Endothelial cell of umbilical vein (primary cell): ENCODE measurements around the gene FBXO34. TPM values are rescaled to one million over a fixed set of nuclear protein-coding genes. Genes with fewer than 3 reads are reported as not detected.

ENCODE experiments used
- BruUV-seq: library from RNA; stranded (reverse); fragments of 400-500 nt; replicated peaks from 2 replicates; lab custom pipeline; 2021; lab: Mats Ljungman, UMichigan
- CTCF ChIA-PET: fragments of 300-600, 350-600 bp; sonication (Branson Sonifier 250); formaldehyde crosslinking; loops from one replicate; lab custom pipeline; 2021; ENCODE audit warnings: antibody characterized with exemption, inconsistent platforms; lab: Charles Lee
- POLR2A ChIA-PET: fragments of 300-600, 350-600 bp; sonication (Branson Sonifier 250); formaldehyde crosslinking; loops from one replicate; lab custom pipeline; 2021; ENCODE audit warnings: antibody characterized with exemption, inconsistent platforms; lab: Charles Lee
- DNase-seq: peaks from one replicate; pipeline ENCODE4 v3.0.0-alpha.2; 2011; ENCODE audit warnings: low read depth, low spot score
- FAIRE-seq: peaks from 2 replicates; lab custom pipeline; 2011; peaks lifted over from hg19 to GRCh38; lab: Jason Lieb, UNC
- H2AFZ ChIP-seq: 2 replicates; pipeline ENCODE4 v1.6.0; 2012; ENCODE audit warnings: low read depth, low read length, control low read depth, inconsistent platforms
- H3K27ac ChIP-seq: 2 replicates; pipeline ENCODE4 v1.5.1; 2011; ENCODE audit warnings: low read depth, mild to moderate bottlenecking, control low read depth, low read length, moderate library complexity; ENCODE audit not compliant: insufficient read depth
- H3K27me3 ChIP-seq, 2 experiments: 2 replicates each; pipeline versions ENCODE4 v1.6.0 to v1.6.1; 2011; ENCODE audit warnings: low read length in 2 of 2, mixed read lengths in 1 of 2; ENCODE audit not compliant: control insufficient read depth in 2 of 2, insufficient read depth in 2 of 2
- H3K36me3 ChIP-seq, 2 experiments: 2 replicates in 1 of 2; 3 replicates in 1 of 2; pipeline ENCODE4 v1.5.1; 2011; ENCODE audit warnings: low read length in 2 of 2, mild to moderate bottlenecking in 1 of 2, moderate library complexity in 1 of 2; ENCODE audit not compliant: control insufficient read depth in 2 of 2, insufficient read depth in 2 of 2; ENCODE audit errors: extremely low read depth in 1 of 2
- H3K4me1 ChIP-seq: 3 replicates; pipeline ENCODE4 v1.5.1; 2011; ENCODE audit warnings: mild to moderate bottlenecking, low read length; ENCODE audit not compliant: control insufficient read depth, insufficient read depth; ENCODE audit errors: extremely low read depth
- H3K4me2 ChIP-seq: 2 replicates; pipeline ENCODE4 v1.6.1; 2011; ENCODE audit warnings: low read length, control low read depth, mixed read lengths; ENCODE audit not compliant: insufficient read depth
- H3K4me3 ChIP-seq, 3 experiments: fragments of 200-600 bp in 1 of 3; sonication (generic), shearing (Covaris generic) in 1 of 3; replicated peaks in 1 of 3; 2 replicates each; pipeline ENCODE4 v1.5.1; 2011 to 2016; ENCODE audit warnings: control low read depth in 3 of 3, low read length in 3 of 3, mild to moderate bottlenecking in 2 of 3, inconsistent platforms in 1 of 3, low read depth in 1 of 3, moderate library complexity in 1 of 3; ENCODE audit not compliant: insufficient read depth in 1 of 3
- H3K79me2 ChIP-seq: 2 replicates; pipeline ENCODE4 v1.6.0; 2012; ENCODE audit warnings: low read length, inconsistent platforms; ENCODE audit not compliant: control insufficient read depth, insufficient read depth
- H3K9ac ChIP-seq: replicated peaks from 2 replicates; pipeline ENCODE3; 2011; ENCODE audit warnings: low read length, control low read depth; ENCODE audit not compliant: insufficient read depth; ENCODE audit errors: extremely low read depth
- H3K9me1 ChIP-seq: replicated peaks from 3 replicates; pipeline ENCODE4 v1.6.0; 2011; ENCODE audit warnings: mild to moderate bottlenecking, low read length; ENCODE audit not compliant: control insufficient read depth, insufficient read depth; ENCODE audit errors: extremely low read depth
- H3K9me3 ChIP-seq: replicated peaks from 2 replicates; pipeline ENCODE4 v1.5.1; 2012; ENCODE audit warnings: low read length, inconsistent platforms; ENCODE audit not compliant: control insufficient read depth, insufficient read depth
- H4K20me1 ChIP-seq: replicated peaks from 2 replicates; pipeline ENCODE3; 2011; ENCODE audit warnings: mild to moderate bottlenecking, low read length; ENCODE audit not compliant: control insufficient read depth, insufficient read depth; ENCODE audit errors: extremely low read depth
- CTCF ChIP-seq, 2 donors: IDR thresholded peaks; 1 replicate in 1 of 2; 2 replicates in 1 of 2; pipeline ENCODE4 v1.5.1; 2011; ENCODE audit warnings: low read length in 2 of 2, mild to moderate bottlenecking in 2 of 2, moderate library complexity in 2 of 2, control low read depth in 1 of 2, inconsistent platforms in 1 of 2, low read depth in 1 of 2; ENCODE audit not compliant: insufficient read depth in 1 of 2; ENCODE audit errors: extremely low read depth in 1 of 2
- EZH2 ChIP-seq: IDR thresholded peaks from 2 replicates; pipeline ENCODE4 v1.6.1; 2012; ENCODE audit warnings: borderline replicate concordance, low read depth, mild to moderate bottlenecking, moderate library complexity, low read length, inconsistent platforms; ENCODE audit not compliant: severe bottlenecking
- FOS ChIP-seq: IDR thresholded peaks from 2 replicates; pipeline ENCODE4 v1.6.1; 2011; ENCODE audit warnings: mild to moderate bottlenecking, low read length, moderate library complexity, borderline replicate concordance; ENCODE audit not compliant: insufficient read depth
- GATA2 ChIP-seq: IDR thresholded peaks from 2 replicates; pipeline ENCODE4 v1.7.0; 2011; ENCODE audit warnings: low read depth, mild to moderate bottlenecking, moderate library complexity, mixed read lengths, low read length; ENCODE audit not compliant: insufficient read length, insufficient read depth
- JUN ChIP-seq: IDR thresholded peaks from 2 replicates; pipeline ENCODE4 v1.6.1; 2011; ENCODE audit warnings: borderline replicate concordance, low read depth; ENCODE audit not compliant: insufficient read length, insufficient read depth
- MAX ChIP-seq: IDR thresholded peaks from 2 replicates; pipeline ENCODE4 v1.6.1; 2011; ENCODE audit not compliant: insufficient read depth, insufficient read length
- MYC ChIP-seq: IDR thresholded peaks from one replicate; pipeline ENCODE4 v1.6.1; 2011; ENCODE audit warnings: mild to moderate bottlenecking, low read depth, low read length
- POLR2A ChIP-seq: IDR thresholded peaks from 2 replicates; pipeline ENCODE4 v1.6.1; 2012; ENCODE audit warnings: low read depth, mild to moderate bottlenecking, control low read depth, low read length
- POLR2AphosphoS5 ChIP-seq: IDR thresholded peaks from 2 replicates; pipeline ENCODE4 v1.6.1; 2012; ENCODE audit warnings: low read depth, mild to moderate bottlenecking, control low read depth, low read length, moderate library complexity; ENCODE audit not compliant: insufficient read depth
- dilution Hi-C: fragments of 300-500 bp; cut with MboI; formaldehyde crosslinking; loops from one replicate; pipeline ENCODE4 v1.15.0; 2019; ENCODE audit warnings: low sequenced_read_pairs; ENCODE audit not compliant: extremely low pct_ligation_motif_present
- intact Hi-C: fragments of 100-400 bp; cut with micrococcal nuclease; formaldehyde crosslinking; loops from one replicate; pipeline ENCODE4 v1.10.0; 2022
- polyA plus RNA-seq, 4 experiments: library from polyadenylated mRNA; depleted of rRNA in 3 of 4; stranded (reverse) in 3 of 4; unstranded in 1 of 4; fragments of >200 nt; gene quantifications; 2 replicates each; pipeline versions ENCODE4 v1.2.1 to v1.2.3, GENCODE V29; 2011 to 2012; ENCODE audit warnings: missing spikeins in 1 of 4
- total RNA-seq: library from RNA; stranded (reverse); gene quantifications from 2 replicates; pipeline ENCODE4 v1.2.3, GENCODE V29; 2021

FBXO34 gene
- total and polyA plus RNA-seq, 2 donors (not counting 3 experiments of a cell fraction or from before 2014, with no cell fraction given) = 8.5 to 14.2 TPM

GRCh38 chr14:55387121-55387520 is 115.9 kb downstream of the FBXO34 start:
- FAIRE-seq = no peak
- ChIA-PET POLR2A (no interaction called here), CTCF (no interaction called here)
- no peak overlapping the region for H3K4me3 ChIP-seq
- peaks cover 0 to 10% of the 10 kb centered on the region in 2 experiments for H3K36me3 ChIP-seq
- no peak overlapping the region for H3K9ac ChIP-seq
- no peaks in the 10 kb centered on the region for H3K79me2 ChIP-seq
- DNase-seq = no peak
- no peak overlapping the region for H3K27ac ChIP-seq
- no peaks in the 10 kb centered on the region for H3K9me3 ChIP-seq
- intact Hi-C loops = no loop called here
- no peaks in the 10 kb centered on the region for H4K20me1 ChIP-seq
- H3K4me2 ChIP-seq = no peak overlapping the region
- no peaks in the 10 kb centered on the region for H3K4me1 ChIP-seq
- BruUV-seq = no TSS peak
- dilution Hi-C loops = no loop called here
- TF ChIP-seq FOS (no peak), POLR2AphosphoS5 (no peak), EZH2 (no peak), GATA2 (no peak), MAX (no peak), MYC (no peak), JUN (no peak)
- no peaks in the 10 kb centered on the region for H3K27me3 ChIP-seq
- no peak overlapping the region for H2AFZ ChIP-seq
- H3K9me1 ChIP-seq = no peaks in the 10 kb centered on the region

GRCh38 chr14:55388160-55388559 is 116.9 kb downstream of the FBXO34 start:
- TF ChIP-seq MAX = no peak
- peak; percentile 48 for TF ChIP-seq GATA2
- no peak for TF ChIP-seq MYC
- TF ChIP-seq POLR2AphosphoS5 = no peak
- no peak for TF ChIP-seq POLR2A
- TF ChIP-seq JUN = no peak
- no peak for TF ChIP-seq CTCF (IDR thresholded peaks at IDR 0.05; ENCODE audit: extremely low read depth in 1 of 2, insufficient read depth in 1 of 2, low read depth in 1 of 2, low read length in 2 of 2)
- TF ChIP-seq FOS = peak; percentile 78
- TF ChIP-seq EZH2 = no peak
- BruUV-seq = no TSS peak
- Histone ChIP-seq H3K9ac (no peak overlapping the region), H3K9me3 (no peaks in the 10 kb centered on the region), H3K36me3 (peaks cover 0 to 10% of the 10 kb centered on the region in 2 experiments), H3K27me3 (no peaks in the 10 kb centered on the region), H3K27ac (no peak overlapping the region), H3K4me1 (no peaks in the 10 kb centered on the region), H3K4me2 (no peak overlapping the region), H3K79me2 (no peaks in the 10 kb centered on the region), H4K20me1 (no peaks in the 10 kb centered on the region), H2AFZ (no peak overlapping the region), H3K9me1 (no peaks in the 10 kb centered on the region), H3K4me3 (no peak overlapping the region)
- FAIRE-seq (no peak), DNase-seq (no peak)
- CTCF ChIA-PET = interaction anchor here (1.0 kb wide), 1 partner anchor 13 kb away, joined by 3 read pairs; no protein-coding TSS in a partner anchor
- dilution Hi-C loops (no loop called here), intact Hi-C loops (no loop called here)
- POLR2A ChIA-PET = no interaction called here
